ENCODE results near the gene TMEM151B. TPM values are rescaled to one million over a fixed set of nuclear protein-coding genes. Genes with fewer than 3 reads are reported as not detected.
"Not testable (repeated sequence)": the region's sequence is repeated elsewhere in the genome, so short reads cannot be mapped to it uniquely, and the experiment has no call there.

TMEM151B gene
- total and polyA plus RNA-seq, 10 donors = 0.03 to 0.17 (median 0.11) TPM; not detected in 7

GRCh38 chr6:44349904-44350649, 79.8 kb downstream of the TMEM151B start:
- DNase-seq = no peak
- TF ChIP-seq POLR2AphosphoS5 (IDR thresholded peaks at IDR 0.05) (no peak), CTCF (IDR thresholded peaks at IDR 0.05 in 8 of 11, conservative IDR thresholded peaks at IDR 0.05 in 3 of 11) (no peak), POLR2A (IDR thresholded peaks at IDR 0.05) (no peak)
- Histone ChIP-seq H3K4me1 (no peaks in the 10 kb centered on the region), H3K27ac (no peak overlapping the region), H3K9me3 (no peaks in the 10 kb centered on the region), H3K4me3 (no peak overlapping the region), H3K36me3 (no peaks in the 10 kb centered on the region), H3K27me3 (replicated peaks in 1 of 7) (peaks cover 0 to 11% (median 1%) of the 10 kb centered on the region in 7 donors)
- intact Hi-C loops (cut with DNase I; ENCODE audit: low total_unique reads) = no loop called here
- 65 to 78% (median 76%) methylated on average over 6 of the region's 6 CpGs for WGBS, 5 donors

GRCh38 chr6:44350650-44350994, 80.4 kb downstream of the TMEM151B start:
- H3K27ac ChIP-seq; H3K4me3 ChIP-seq; DNase-seq; H3K36me3 ChIP-seq; H3K9me3 ChIP-seq; H3K4me1 ChIP-seq; intact Hi-C loops (cut with DNase I; ENCODE audit: low total_unique reads); H3K27me3 ChIP-seq (replicated peaks in 1 of 7): not testable (repeated sequence)
- WGBS, 5 donors = 73 to 83% (median 79%) methylated on average over 4 of the region's 4 CpGs

GRCh38 chr6:44352259-44352658, 82.0 kb downstream of the TMEM151B start:
- H3K4me3 ChIP-seq = no peak overlapping the region
- no peaks in the 10 kb centered on the region for H3K4me1 ChIP-seq
- no peaks in the 10 kb centered on the region for H3K36me3 ChIP-seq
- no peak for TF ChIP-seq POLR2AphosphoS5 (IDR thresholded peaks at IDR 0.05)
- TF ChIP-seq CTCF (IDR thresholded peaks at IDR 0.05 in 8 of 11, conservative IDR thresholded peaks at IDR 0.05 in 3 of 11) = no peak
- no peak for TF ChIP-seq POLR2A (IDR thresholded peaks at IDR 0.05)
- no peaks in the 10 kb centered on the region for H3K27me3 ChIP-seq (replicated peaks in 1 of 7)
- H3K27ac ChIP-seq = no peak overlapping the region
- DNase-seq = no peak
- H3K9me3 ChIP-seq = peaks cover 0 to 10% (median 3%) of the 10 kb centered on the region in 8 donors
- intact Hi-C loops (cut with DNase I; ENCODE audit: low total_unique reads) = no loop called here
- WGBS, 5 donors = 90 to 93% (median 92%) methylated on average over 4 of the region's 4 CpGs

GRCh38 chr6:44353336-44353735, 83.1 kb downstream of the TMEM151B start:
- TF ChIP-seq CTCF (IDR thresholded peaks at IDR 0.05 in 8 of 11, conservative IDR thresholded peaks at IDR 0.05 in 3 of 11) = no peak
- TF ChIP-seq POLR2A (IDR thresholded peaks at IDR 0.05) = no peak
- no peak for TF ChIP-seq POLR2AphosphoS5 (IDR thresholded peaks at IDR 0.05)
- H3K4me1 ChIP-seq = no peaks in the 10 kb centered on the region
- peaks cover 0 to 10% (median 3%) of the 10 kb centered on the region in 8 donors for H3K9me3 ChIP-seq
- no peak for DNase-seq
- intact Hi-C loops (cut with DNase I; ENCODE audit: low total_unique reads) = no loop called here
- H3K36me3 ChIP-seq = no peaks in the 10 kb centered on the region
- no peak overlapping the region for H3K27ac ChIP-seq
- WGBS, 5 donors = 72 to 84% (median 83%) methylated on average over 2 of the region's 2 CpGs
- no peaks in the 10 kb centered on the region for H3K27me3 ChIP-seq (replicated peaks in 1 of 7)
- no peak overlapping the region for H3K4me3 ChIP-seq

Measured in spleen (tissue), 11 donors.